ENCODE measurements around the gene MAPK1. TPM values are rescaled to one million over a fixed set of nuclear protein-coding genes. Genes with fewer than 3 reads are reported as not detected.
"Not testable (repeated sequence)": the region's sequence is repeated elsewhere in the genome, so short reads cannot be mapped to it uniquely, and the experiment has no call there.

The MAPK1 gene
- total RNA-seq, 1 experiment from 2014 or later: 136 TPM

DNA sequence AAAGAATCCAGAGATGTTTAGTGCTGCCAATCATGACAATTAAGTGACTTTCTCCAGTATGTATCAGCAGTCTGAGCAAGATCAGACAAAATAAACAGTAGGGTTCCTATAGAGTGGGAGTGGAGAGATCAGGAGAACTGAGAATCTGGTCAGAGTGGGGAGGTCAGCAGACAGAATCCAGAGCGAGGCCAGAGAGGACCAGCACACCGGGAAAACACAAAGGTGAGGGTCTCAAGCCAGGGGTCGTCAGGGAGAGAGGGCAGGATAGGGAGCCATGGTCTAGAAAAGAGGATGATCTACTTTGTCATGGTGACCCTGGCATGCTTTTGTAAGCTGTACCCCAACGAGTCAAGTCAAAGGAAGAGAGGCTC, 39.2 kb downstream of the MAPK1 start:
- Mint-ChIP-seq H3K9me3 (ENCODE audit: unreplicated experiment) (no peaks in the 10 kb centered on the region), H3K27me3 (ENCODE audit: insufficient read depth, unreplicated experiment) (no peaks in the 10 kb centered on the region), H3K36me3 (ENCODE audit: insufficient read depth, unreplicated experiment) (no peaks in the 10 kb centered on the region), H3K4me3 (ENCODE audit: unreplicated experiment) (no peak overlapping the region), H3K4me1 (ENCODE audit: low read depth, unreplicated experiment) (peaks cover 13% of the 10 kb centered on the region), H3K27ac (ENCODE audit: unreplicated experiment) (no peak overlapping the region)
- TF ChIP-seq, protein P1, sequence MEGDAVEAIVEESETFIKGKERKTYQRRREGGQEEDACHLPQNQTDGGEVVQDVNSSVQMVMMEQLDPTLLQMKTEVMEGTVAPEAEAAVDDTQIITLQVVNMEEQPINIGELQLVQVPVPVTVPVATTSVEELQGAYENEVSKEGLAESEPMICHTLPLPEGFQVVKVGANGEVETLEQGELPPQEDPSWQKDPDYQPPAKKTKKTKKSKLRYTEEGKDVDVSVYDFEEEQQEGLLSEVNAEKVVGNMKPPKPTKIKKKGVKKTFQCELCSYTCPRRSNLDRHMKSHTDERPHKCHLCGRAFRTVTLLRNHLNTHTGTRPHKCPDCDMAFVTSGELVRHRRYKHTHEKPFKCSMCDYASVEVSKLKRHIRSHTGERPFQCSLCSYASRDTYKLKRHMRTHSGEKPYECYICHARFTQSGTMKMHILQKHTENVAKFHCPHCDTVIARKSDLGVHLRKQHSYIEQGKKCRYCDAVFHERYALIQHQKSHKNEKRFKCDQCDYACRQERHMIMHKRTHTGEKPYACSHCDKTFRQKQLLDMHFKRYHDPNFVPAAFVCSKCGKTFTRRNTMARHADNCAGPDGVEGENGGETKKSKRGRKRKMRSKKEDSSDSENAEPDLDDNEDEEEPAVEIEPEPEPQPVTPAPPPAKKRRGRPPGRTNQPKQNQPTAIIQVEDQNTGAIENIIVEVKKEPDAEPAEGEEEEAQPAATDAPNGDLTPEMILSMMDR (IDR thresholded peaks at IDR 0.05; ENCODE audit: insufficient read depth in 1 of 2, low read depth in 1 of 2, low read length in 1 of 2, severe bottlenecking in 1 of 2, unreplicated experiment in 1 of 2): no peak
- ChIA-PET CTCF (no interaction called here), POLR2A (no interaction called here)
- Histone ChIP-seq H3K9me3 (no peaks in the 10 kb centered on the region), H3K27me3 (replicated peaks; ENCODE audit: control insufficient read depth, insufficient read depth, low read length) (no peaks in the 10 kb centered on the region), H3K36me3 (ENCODE audit: control insufficient read depth, insufficient read depth, low read length) (0 out of 2 replicates have a peak, but pooled peaks cover 1% of the 10 kb centered on the region), H3K4me1 (no peaks in the 10 kb centered on the region), H3K4me3 (ENCODE audit: low read depth, low read length) (no peak overlapping the region)
- intact Hi-C loops (cut with micrococcal nuclease; ENCODE audit: unreplicated experiment): no loop called here
- no peak for DNase-seq
- BruUV-seq (replicated peaks): no TSS peak

DNA sequence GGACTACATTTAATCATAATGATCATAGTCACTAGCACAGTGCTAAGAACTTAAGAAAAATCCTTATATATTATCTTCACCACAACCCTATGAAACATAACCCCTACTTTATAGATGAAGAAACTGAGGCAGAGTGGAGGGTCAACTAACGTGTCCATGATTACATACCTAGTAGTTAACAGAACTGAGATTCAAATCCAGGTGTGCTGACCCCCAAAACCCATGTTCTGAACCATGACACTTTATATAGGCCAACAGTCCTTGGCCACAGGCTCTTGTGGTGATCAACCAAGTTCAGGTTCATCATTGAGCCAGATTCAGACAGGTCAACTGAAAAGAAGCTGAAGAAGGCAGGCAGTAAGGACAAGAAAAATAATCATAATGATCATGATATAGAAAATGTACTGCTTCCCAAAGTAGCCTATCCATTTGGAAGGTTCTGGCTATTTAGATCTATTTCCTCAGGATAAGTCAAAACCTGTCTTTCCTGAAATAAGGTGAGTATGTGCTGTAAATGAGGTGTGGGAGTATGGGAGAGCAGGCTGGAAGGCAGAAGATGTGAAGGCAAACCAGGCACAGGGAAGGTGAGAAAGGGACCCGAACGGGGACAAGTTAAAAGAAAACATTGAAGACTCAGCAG, 39.7 kb downstream of the MAPK1 start:
- ChIA-PET CTCF (no interaction called here), POLR2A (no interaction called here)
- Mint-ChIP-seq H3K36me3 (ENCODE audit: insufficient read depth, unreplicated experiment) (no peaks in the 10 kb centered on the region), H3K4me1 (ENCODE audit: low read depth, unreplicated experiment) (peaks cover 8% of the 10 kb centered on the region), H3K9me3 (ENCODE audit: unreplicated experiment) (no peaks in the 10 kb centered on the region), H3K27ac (ENCODE audit: unreplicated experiment) (no peak overlapping the region), H3K4me3 (ENCODE audit: unreplicated experiment) (no peak overlapping the region), H3K27me3 (ENCODE audit: insufficient read depth, unreplicated experiment) (no peaks in the 10 kb centered on the region)
- no peaks in the 10 kb centered on the region for H3K9me3 ChIP-seq
- no peak for DNase-seq
- BruUV-seq (replicated peaks): no TSS peak
- intact Hi-C loops (cut with micrococcal nuclease; ENCODE audit: unreplicated experiment): no loop called here
- no peaks in the 10 kb centered on the region for H3K4me1 ChIP-seq
- H3K36me3 ChIP-seq (ENCODE audit: control insufficient read depth, insufficient read depth, low read length): 0 out of 2 replicates have a peak, but pooled peaks cover 1% of the 10 kb centered on the region
- H3K4me3 ChIP-seq (ENCODE audit: low read depth, low read length): no peak overlapping the region
- no peaks in the 10 kb centered on the region for H3K27me3 ChIP-seq (replicated peaks; ENCODE audit: control insufficient read depth, insufficient read depth, low read length)
- TF ChIP-seq, protein P1 (IDR thresholded peaks at IDR 0.05; ENCODE audit: insufficient read depth in 1 of 2, low read depth in 1 of 2, low read length in 1 of 2, severe bottlenecking in 1 of 2, unreplicated experiment in 1 of 2): no peak

DNA sequence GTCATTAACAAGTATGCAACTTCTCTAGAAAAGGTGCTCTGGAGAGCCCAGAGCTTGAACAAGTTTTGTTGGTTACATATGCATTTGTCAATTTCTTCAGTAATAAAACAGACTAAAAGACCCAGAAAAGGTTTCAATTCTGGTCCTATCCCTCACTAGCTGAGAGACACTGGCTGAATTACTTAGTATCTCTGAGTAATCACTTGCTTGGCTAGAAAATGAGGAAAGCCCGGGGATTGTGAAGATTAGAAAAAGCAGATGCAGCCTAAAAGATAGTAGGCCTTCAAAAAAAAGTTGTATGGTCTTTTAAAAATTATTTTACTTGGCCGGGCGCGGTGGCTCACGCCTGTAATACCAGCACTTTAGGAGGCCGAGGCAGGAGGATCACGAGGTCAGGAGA, 41.2 kb downstream of the MAPK1 start:
- no peak overlapping the region for H3K27ac Mint-ChIP-seq (ENCODE audit: unreplicated experiment)
- H3K4me1 Mint-ChIP-seq (ENCODE audit: low read depth, unreplicated experiment): peaks cover 7% of the 10 kb centered on the region
- H3K9me3 ChIP-seq: no peaks in the 10 kb centered on the region
- no peaks in the 10 kb centered on the region for H3K36me3 Mint-ChIP-seq (ENCODE audit: insufficient read depth, unreplicated experiment)
- no peaks in the 10 kb centered on the region for H3K9me3 Mint-ChIP-seq (ENCODE audit: unreplicated experiment)
- no peak overlapping the region for H3K4me3 Mint-ChIP-seq (ENCODE audit: unreplicated experiment)
- no peaks in the 10 kb centered on the region for H3K27me3 ChIP-seq (replicated peaks; ENCODE audit: control insufficient read depth, insufficient read depth, low read length)
- no TSS peak for BruUV-seq (replicated peaks)
- ChIA-PET POLR2A (interaction anchor here (0.6 kb wide), 1 partner anchor 257 kb away, joined by 4 read pairs; no protein-coding TSS in a partner anchor), CTCF (no interaction called here)
- no peak for DNase-seq
- no peak overlapping the region for H3K4me3 ChIP-seq (ENCODE audit: low read depth, low read length)
- H3K27me3 Mint-ChIP-seq (ENCODE audit: insufficient read depth, unreplicated experiment): no peaks in the 10 kb centered on the region
- H3K4me1 ChIP-seq: no peaks in the 10 kb centered on the region
- H3K36me3 ChIP-seq (ENCODE audit: control insufficient read depth, insufficient read depth, low read length): no peaks in the 10 kb centered on the region
- TF ChIP-seq, protein P1 (IDR thresholded peaks at IDR 0.05; ENCODE audit: insufficient read depth in 1 of 2, low read depth in 1 of 2, low read length in 1 of 2, severe bottlenecking in 1 of 2, unreplicated experiment in 1 of 2): no peak
- intact Hi-C loops (cut with micrococcal nuclease; ENCODE audit: unreplicated experiment): no loop called here

DNA sequence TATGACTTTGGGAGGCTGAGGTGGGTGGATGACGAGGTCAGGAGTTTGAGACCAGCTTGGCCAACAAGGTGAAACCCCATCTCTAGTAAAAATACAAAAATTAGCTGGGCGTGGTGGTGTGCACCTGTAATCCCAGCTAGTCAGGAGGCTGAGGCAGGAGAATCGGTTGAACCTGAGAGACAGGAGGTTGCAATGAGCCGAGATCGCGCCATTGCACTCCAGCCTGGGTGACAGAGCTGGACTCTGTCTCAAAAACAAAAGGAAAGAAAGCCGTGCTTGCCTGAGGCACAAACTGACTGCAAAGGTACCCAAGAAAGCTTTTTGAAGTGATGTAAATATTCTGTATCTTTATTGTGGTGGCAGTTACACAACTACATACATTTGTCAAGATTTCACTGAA, 42.5 kb downstream of the MAPK1 start:
- H3K27me3 Mint-ChIP-seq (ENCODE audit: insufficient read depth, unreplicated experiment); H3K27me3 ChIP-seq (replicated peaks; ENCODE audit: control insufficient read depth, insufficient read depth, low read length); H3K4me1 ChIP-seq; H3K4me3 ChIP-seq (ENCODE audit: low read depth, low read length); H3K4me1 Mint-ChIP-seq (ENCODE audit: low read depth, unreplicated experiment); H3K9me3 ChIP-seq; POLR2A ChIA-PET; BruUV-seq (replicated peaks); H3K4me3 Mint-ChIP-seq (ENCODE audit: unreplicated experiment); H3K36me3 Mint-ChIP-seq (ENCODE audit: insufficient read depth, unreplicated experiment); DNase-seq; intact Hi-C loops (cut with micrococcal nuclease; ENCODE audit: unreplicated experiment); H3K9me3 Mint-ChIP-seq (ENCODE audit: unreplicated experiment); H3K27ac Mint-ChIP-seq (ENCODE audit: unreplicated experiment); H3K36me3 ChIP-seq (ENCODE audit: control insufficient read depth, insufficient read depth, low read length): not testable (repeated sequence)
- CTCF ChIA-PET: interaction anchor here (1.1 kb wide), 1 partner anchor 35 kb away, joined by 3 read pairs; no protein-coding TSS in a partner anchor
